GM19240 (cell line): ENCODE data around the gene MAP3K8.

ENCODE experiments used
- DNase-seq: peaks from one replicate; pipeline ENCODE4 v3.0.0; 2011; ENCODE audit warnings: low spot score; ENCODE audit not compliant: insufficient read length

MAP3K8 gene

GRCh38 chr10:30433730-30434272, at the start of gene MAP3K8:
Gene MAP3K8 (plus strand): TSS chr10:30434184. CDS start chr10:30438939, 4,755 bp downstream.
- no peak for DNase-seq

- DNase-seq = no peak
These were observed 49.2 kb upstream of the MAP3K8 start for GRCh38 chr10:30384701-30385201.

GRCh38 chr10:30386801-30387588, 47.0 kb upstream of the MAP3K8 start:
- no peak for DNase-seq

- DNase-seq = no peak
These were observed 46.2 kb upstream of the MAP3K8 start for GRCh38 chr10:30387646-30388243.

GRCh38 chr10:30389543-30389942, 44.4 kb upstream of the MAP3K8 start:
- DNase-seq = no peak

GRCh38 chr10:30390207-30390606, 43.8 kb upstream of the MAP3K8 start:
- no peak for DNase-seq

GRCh38 chr10:30391266-30391665, 42.7 kb upstream of the MAP3K8 start:
- no peak for DNase-seq

GRCh38 chr10:30392564-30392990, 41.4 kb upstream of the MAP3K8 start:
- peak; percentile 82 for DNase-seq

- DNase-seq = no peak
These were observed 37.7 kb upstream of the MAP3K8 start for GRCh38 chr10:30396293-30396692.

- DNase-seq = no peak
These were observed 37.3 kb upstream of the MAP3K8 start for GRCh38 chr10:30396698-30397097.

- DNase-seq = no peak
These were observed 35.8 kb upstream of the MAP3K8 start for GRCh38 chr10:30398193-30398592.

- DNase-seq = no peak
These were observed 35.2 kb upstream of the MAP3K8 start for GRCh38 chr10:30398788-30399187.

- DNase-seq = no peak
These were observed 30.5 kb upstream of the MAP3K8 start for GRCh38 chr10:30403494-30403893.

- DNase-seq = no peak
These were observed 29.4 kb upstream of the MAP3K8 start for GRCh38 chr10:30404540-30404939.

- no peak for DNase-seq
These were observed 22.7 kb upstream of the MAP3K8 start for GRCh38 chr10:30411263-30411662.

GRCh38 chr10:30412901-30413300, 21.1 kb upstream of the MAP3K8 start:
- no peak for DNase-seq

- no peak for DNase-seq
These were observed 19.9 kb upstream of the MAP3K8 start for GRCh38 chr10:30413996-30414576.

GRCh38 chr10:30415593-30415992, 18.4 kb upstream of the MAP3K8 start:
- DNase-seq = no peak

GRCh38 chr10:30417301-30417700, 16.7 kb upstream of the MAP3K8 start:
- no peak for DNase-seq

GRCh38 chr10:30420266-30420665, 13.7 kb upstream of the MAP3K8 start:
- no peak for DNase-seq

- no peak for DNase-seq
These were observed 13.2 kb upstream of the MAP3K8 start for GRCh38 chr10:30420766-30421165.

- DNase-seq = no peak
These were observed 11.8 kb upstream of the MAP3K8 start for GRCh38 chr10:30422151-30422695.
